ENCODE results near the gene RLBP1. TPM values are rescaled to one million over a fixed set of nuclear protein-coding genes. Genes with fewer than 3 reads are reported as not detected.

Gene RLBP1
- total and polyA plus RNA-seq, 10 donors = not detected

DNA sequence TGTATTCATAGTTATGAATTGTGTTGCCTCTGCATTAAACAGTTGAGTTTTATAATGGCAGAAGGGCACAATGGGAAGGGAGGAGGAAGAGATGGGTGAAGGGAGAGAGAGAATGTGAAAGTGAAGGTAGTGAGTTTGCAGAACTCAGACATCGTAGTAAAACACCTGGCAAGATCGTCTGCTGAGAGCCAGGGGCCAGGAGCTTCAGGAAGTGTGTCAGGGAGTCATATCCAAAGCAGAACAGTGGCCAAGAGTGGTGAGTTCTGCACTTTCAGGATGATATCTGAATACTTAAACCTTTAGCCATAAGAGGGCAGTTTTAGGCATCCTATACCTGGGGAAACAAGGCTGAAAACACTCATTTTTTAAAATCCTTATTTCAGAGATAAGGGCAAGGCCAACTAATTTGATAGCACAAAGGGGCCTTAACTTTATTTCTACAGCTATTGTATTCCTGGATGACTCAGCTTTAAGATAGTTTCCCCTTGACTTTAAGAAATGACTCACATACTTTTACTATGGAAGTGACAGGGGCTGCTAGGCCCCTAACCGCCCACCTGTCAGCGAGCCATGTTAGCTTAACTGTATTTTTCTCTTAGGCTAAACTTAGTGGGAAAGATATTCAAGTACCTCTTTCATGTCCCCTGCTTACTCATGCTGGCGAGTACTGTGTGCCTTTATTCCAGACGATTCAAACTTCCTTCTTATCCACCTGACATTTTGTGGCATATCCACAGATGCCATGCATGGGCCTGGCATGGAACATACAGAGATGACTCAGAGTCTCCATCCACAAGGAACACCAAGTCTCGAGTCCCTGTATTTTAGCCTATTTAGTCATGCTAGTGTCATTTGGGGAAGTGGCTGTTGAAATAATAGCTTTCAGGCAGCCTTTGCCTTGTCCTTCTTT lies 53.9 kb downstream of the RLBP1 start:
- Histone ChIP-seq H3K27me3 (replicated peaks in 1 of 7) (no peaks in the 10 kb centered on the region), H3K36me3 (peaks cover 0 to 55% (median 12%) of the 10 kb centered on the region in 6 donors), H3K4me3 (no peak overlapping the region), H3K4me1 (peaks cover 14 to 56% (median 33%) of the 10 kb centered on the region in 6 donors), H3K27ac (peak overlapping the region in 7 of 8 donors; percentile 56 to 78 (median 71)), H3K9me3 (no peaks in the 10 kb centered on the region)
- intact Hi-C loops (cut with DNase I; ENCODE audit: low total_unique reads) = no loop called here
- WGBS, 5 donors = 22 to 34% (median 27%) methylated on average over 7 of the region's 7 CpGs
- peak in 1 of 3 donors; percentile 33 for TF ChIP-seq POLR2AphosphoS5 (IDR thresholded peaks at IDR 0.05)
- TF ChIP-seq, protein P1, sequence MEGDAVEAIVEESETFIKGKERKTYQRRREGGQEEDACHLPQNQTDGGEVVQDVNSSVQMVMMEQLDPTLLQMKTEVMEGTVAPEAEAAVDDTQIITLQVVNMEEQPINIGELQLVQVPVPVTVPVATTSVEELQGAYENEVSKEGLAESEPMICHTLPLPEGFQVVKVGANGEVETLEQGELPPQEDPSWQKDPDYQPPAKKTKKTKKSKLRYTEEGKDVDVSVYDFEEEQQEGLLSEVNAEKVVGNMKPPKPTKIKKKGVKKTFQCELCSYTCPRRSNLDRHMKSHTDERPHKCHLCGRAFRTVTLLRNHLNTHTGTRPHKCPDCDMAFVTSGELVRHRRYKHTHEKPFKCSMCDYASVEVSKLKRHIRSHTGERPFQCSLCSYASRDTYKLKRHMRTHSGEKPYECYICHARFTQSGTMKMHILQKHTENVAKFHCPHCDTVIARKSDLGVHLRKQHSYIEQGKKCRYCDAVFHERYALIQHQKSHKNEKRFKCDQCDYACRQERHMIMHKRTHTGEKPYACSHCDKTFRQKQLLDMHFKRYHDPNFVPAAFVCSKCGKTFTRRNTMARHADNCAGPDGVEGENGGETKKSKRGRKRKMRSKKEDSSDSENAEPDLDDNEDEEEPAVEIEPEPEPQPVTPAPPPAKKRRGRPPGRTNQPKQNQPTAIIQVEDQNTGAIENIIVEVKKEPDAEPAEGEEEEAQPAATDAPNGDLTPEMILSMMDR (IDR thresholded peaks at IDR 0.05 in 8 of 11, conservative IDR thresholded peaks at IDR 0.05 in 3 of 11) = no peak
- no peak for DNase-seq

DNA sequence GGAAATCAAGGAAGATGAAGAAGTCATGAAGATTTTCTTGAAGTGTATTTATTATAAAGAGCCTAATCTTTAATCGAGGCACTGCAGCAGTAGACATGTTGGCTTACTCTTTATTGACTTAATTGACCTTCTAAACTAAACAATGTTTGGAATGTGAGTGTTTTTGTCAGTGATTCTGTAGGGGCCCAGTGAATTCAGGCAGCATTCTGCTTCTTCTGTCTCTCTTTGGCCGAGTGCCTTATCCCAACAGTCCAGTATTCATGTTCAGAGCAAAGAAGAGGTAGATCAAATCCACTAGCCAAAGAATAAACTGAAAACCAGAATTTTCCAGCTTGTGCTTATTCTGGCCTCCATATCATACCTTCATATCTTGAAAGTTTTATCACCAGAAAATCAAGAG lies 55.7 kb downstream of the RLBP1 start:
- whole genome bisulfite sequencing, 5 donors = 54 to 87% (median 80%) methylated on average over 2 of the region's 2 CpGs
- Histone ChIP-seq H3K36me3 (peaks cover 0 to 63% (median 13%) of the 10 kb centered on the region in 6 donors), H3K27ac (peak overlapping the region in 7 of 8 donors; percentile 4 to 78 (median 71)), H3K27me3 (replicated peaks in 1 of 7) (no peaks in the 10 kb centered on the region), H3K9me3 (no peaks in the 10 kb centered on the region), H3K4me1 (peaks cover 12 to 39% (median 25%) of the 10 kb centered on the region in 6 donors), H3K4me3 (no peak overlapping the region)
- TF ChIP-seq POLR2AphosphoS5 (IDR thresholded peaks at IDR 0.05) = no peak
- TF ChIP-seq, protein P1 (IDR thresholded peaks at IDR 0.05 in 8 of 11, conservative IDR thresholded peaks at IDR 0.05 in 3 of 11) = no peak
- TF ChIP-seq POLR2A (IDR thresholded peaks at IDR 0.05) = no peak
- DNase-seq = no peak
- intact Hi-C loops (cut with DNase I; ENCODE audit: low total_unique reads) = no loop called here

DNA sequence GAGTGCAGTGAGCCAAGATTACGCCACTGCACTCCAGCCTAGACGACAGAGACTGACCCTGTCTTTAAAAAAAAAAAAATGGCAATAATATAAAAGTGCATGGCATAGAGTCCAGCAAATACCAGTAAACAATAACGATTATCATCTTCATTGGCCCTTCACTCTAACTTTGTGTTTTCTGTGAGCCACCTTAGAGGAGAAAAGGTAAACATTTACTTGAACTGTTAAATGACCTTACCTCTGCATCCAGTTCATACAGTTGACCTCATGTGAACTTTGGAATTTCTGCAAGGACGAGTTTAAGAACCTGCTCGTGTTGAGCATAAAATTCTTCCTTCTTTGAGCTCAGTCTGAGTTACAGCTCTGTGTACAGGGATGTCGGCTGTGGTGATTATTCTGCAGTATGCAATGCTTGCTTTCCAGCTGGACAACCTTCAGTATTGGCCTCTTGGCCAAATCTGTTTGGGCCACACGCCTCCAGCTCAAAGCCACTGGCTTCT lies 56.6 kb downstream of the RLBP1 start:
- 78 to 89% (median 85%) methylated on average over 7 of the region's 7 CpGs for WGBS, 5 donors
- peaks cover 0 to 69% (median 13%) of the 10 kb centered on the region in 6 donors for H3K36me3 ChIP-seq

More for the DNA sequence above, 56.6 kb downstream of the RLBP1 start:
- H3K4me1 ChIP-seq = peaks cover 12 to 39% (median 25%) of the 10 kb centered on the region in 6 donors
- H3K27ac ChIP-seq = peak overlapping the region in 2 of 8 donors; percentile 9 to 78
- no peak for DNase-seq
- H3K4me3 ChIP-seq = no peak overlapping the region
- TF ChIP-seq POLR2AphosphoS5 (IDR thresholded peaks at IDR 0.05) (no peak), POLR2A (IDR thresholded peaks at IDR 0.05) (no peak)
- TF ChIP-seq, protein P1 (IDR thresholded peaks at IDR 0.05 in 8 of 11, conservative IDR thresholded peaks at IDR 0.05 in 3 of 11) = no peak
- no peaks in the 10 kb centered on the region for H3K9me3 ChIP-seq
- intact Hi-C loops (cut with DNase I; ENCODE audit: low total_unique reads) = no loop called here
- H3K27me3 ChIP-seq (replicated peaks in 1 of 7) = no peaks in the 10 kb centered on the region
